Measurements from ENCODE around the gene KCNQ4.

DNA sequence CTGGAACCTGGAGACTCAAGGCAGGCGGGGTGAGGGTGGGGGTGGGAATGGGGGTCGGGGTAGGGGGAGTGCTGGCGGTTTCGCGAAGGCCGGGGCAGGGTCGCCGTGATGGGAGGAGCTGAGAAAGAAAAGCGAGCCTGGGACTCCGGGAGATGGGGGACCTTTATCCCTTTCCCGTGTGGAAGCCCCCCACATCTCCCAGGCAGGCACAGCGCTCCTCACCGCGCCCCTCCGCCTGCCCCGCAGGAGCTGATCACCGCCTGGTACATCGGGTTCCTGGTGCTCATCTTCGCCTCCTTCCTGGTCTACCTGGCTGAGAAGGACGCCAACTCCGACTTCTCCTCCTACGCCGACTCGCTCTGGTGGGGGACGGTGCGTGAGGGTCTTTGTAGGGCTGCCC lies 35.5 kb downstream of the KCNQ4 start:
- TF ChIP-seq POLR2A (IDR thresholded peaks at IDR 0.05; ENCODE audit: low read length) (no peak), GATA1 (IDR thresholded peaks at IDR 0.05; ENCODE audit: low read depth, low read length) (no peak)
